D721Med (cell line): ENCODE measurements around the gene CDH23.

Experiments used
- DNase-seq: peaks from one replicate; pipeline ENCODE4 v3.0.0; 2011; ENCODE audit warnings: low spot score; ENCODE audit not compliant: insufficient read length
- FAIRE-seq: peaks from 2 replicates; lab custom pipeline; 2011; peaks lifted over from hg19 to GRCh38; lab: Jason Lieb, UNC
- CTCF ChIP-seq: IDR thresholded peaks from 2 replicates; pipeline ENCODE4 v1.5.1; 2012; ENCODE audit warnings: mild to moderate bottlenecking, control low read depth; ENCODE audit not compliant: insufficient read depth; ENCODE audit errors: missing control alignments

CDH23 gene

DNA sequence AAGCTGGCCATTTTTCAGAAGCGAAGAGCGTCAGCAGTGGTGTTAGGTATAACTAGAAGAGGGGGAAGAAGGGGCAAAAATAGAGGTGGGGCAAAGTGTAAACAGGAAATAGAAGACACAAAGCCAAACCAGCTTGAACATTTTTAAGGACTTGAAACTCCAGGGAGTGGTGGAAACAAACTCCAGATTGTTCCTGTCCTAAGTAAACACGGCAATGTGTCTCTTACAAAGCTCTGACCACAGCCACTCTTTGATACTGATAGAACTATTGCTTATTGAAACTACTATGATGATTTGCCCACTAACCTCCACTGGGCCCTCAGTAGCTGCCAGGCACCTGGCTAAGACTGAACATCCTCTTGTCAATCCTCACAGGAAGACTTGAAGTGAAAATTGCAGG lies 20.8 kb upstream of the CDH23 start:
- no peak for FAIRE-seq
- no peak for TF ChIP-seq CTCF
- no peak for DNase-seq

- no peak for FAIRE-seq
These were observed 18.2 kb upstream of the CDH23 start for GRCh38 chr10:71378336-71379117.

GRCh38 chr10:71379118-71379766 lies 17.5 kb upstream of the CDH23 start:
- DNase-seq (no peak), FAIRE-seq (no peak)

More at GRCh38 chr10:71378336-71379117, 18.2 kb upstream of the CDH23 start:
- no peak for DNase-seq
- TF ChIP-seq CTCF = no peak

GRCh38 chr10:71380841-71381240 lies 15.9 kb upstream of the CDH23 start:
- no peak for DNase-seq
- TF ChIP-seq CTCF = no peak
- FAIRE-seq = no peak

More at GRCh38 chr10:71379118-71379766, 17.5 kb upstream of the CDH23 start:
- TF ChIP-seq CTCF = no peak

- no peak for TF ChIP-seq CTCF
- DNase-seq = peak; percentile 72
- peak; percentile 88 for FAIRE-seq
These were observed 15.1 kb upstream of the CDH23 start for GRCh38 chr10:71381611-71382010.

DNA sequence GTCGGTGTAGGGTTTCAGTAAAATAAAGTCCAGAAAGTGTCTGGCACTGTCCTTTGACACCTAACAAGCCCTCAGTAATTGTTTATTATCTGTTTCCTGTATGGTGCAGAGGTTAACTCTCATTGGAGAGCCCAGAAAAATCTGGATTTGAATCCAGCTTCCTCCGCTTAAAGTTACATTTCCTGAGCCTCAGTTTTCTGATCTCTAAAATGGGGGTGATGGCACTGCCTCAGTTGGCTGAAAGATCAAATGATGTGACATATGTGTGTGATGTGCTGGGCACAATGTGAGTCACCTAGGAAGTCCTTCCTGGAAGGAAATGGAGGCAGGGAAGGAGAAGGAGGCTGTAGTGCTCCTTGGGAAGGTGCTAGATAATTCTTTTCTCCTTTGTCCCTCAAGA lies 14.7 kb upstream of the CDH23 start:
- FAIRE-seq (no peak), DNase-seq (no peak)
- TF ChIP-seq CTCF = no peak

DNA sequence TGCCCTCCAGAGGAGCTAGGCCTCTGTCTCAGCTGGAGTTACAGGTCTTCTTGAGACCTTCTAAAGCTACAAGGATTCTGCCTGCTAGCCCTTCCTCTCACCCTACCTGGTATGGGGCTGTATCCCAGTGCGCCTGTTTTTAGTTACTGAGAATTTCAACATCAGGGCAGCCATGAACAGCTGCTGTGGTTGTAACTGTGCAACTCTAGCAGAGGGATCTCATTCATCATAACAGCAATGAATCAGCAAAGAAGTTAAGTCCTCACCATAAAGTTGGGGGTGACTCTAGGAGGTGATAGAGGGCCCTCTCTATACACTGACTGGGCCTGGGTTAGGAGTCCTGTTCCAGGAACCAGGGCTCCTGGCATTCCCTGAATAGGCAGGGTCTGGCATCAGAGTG lies 14.0 kb upstream of the CDH23 start:
- DNase-seq = no peak
- TF ChIP-seq CTCF = no peak
- no peak for FAIRE-seq
